ENCODE results near the gene SYT2.

DNA sequence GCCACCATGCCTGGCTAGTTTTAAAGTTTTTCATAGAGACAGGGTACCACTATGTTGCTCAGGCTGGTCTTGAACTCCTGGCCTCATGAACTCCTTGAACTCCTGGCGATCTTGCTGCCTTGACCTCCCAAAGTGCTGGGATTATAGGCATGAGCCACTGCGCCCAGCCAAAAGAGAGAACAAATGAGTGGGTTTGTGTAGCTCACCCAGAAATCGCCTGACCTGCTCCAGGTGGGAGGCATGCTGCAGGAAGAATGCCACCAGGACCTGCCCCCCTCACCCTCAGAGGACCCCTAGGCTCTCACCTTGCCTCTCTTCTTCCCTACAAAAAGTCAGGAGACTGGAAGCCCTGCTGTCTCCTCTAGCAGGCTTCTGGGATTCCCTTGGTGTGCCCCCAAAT lies 88.8 kb downstream of the SYT2 start:
- TF ChIP-seq, protein P1, sequence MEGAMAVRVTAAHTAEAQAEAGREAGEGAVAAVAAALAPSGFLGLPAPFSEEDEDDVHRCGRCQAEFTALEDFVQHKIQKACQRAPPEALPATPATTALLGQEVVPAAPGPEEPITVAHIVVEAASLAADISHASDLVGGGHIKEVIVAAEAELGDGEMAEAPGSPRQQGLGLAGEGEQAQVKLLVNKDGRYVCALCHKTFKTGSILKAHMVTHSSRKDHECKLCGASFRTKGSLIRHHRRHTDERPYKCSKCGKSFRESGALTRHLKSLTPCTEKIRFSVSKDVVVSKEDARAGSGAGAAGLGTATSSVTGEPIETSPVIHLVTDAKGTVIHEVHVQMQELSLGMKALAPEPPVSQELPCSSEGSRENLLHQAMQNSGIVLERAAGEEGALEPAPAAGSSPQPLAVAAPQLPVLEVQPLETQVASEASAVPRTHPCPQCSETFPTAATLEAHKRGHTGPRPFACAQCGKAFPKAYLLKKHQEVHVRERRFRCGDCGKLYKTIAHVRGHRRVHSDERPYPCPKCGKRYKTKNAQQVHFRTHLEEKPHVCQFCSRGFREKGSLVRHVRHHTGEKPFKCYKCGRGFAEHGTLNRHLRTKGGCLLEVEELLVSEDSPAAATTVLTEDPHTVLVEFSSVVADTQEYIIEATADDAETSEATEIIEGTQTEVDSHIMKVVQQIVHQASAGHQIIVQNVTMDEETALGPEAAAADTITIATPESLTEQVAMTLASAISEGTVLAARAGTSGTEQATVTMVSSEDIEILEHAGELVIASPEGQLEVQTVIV (CRISPR knock-in tag; IDR thresholded peaks at IDR 0.05; ENCODE audit: borderline replicate concordance), result no peak
- TF ChIP-seq POLR2A (conservative IDR thresholded peaks at IDR 0.05) (no peak), ZNF253 (CRISPR knock-in tag; conservative IDR thresholded peaks at IDR 0.05) (no peak), NR4A1 (CRISPR knock-in tag; IDR thresholded peaks at IDR 0.05) (no peak), NR4A1 (tag; IDR thresholded peaks at IDR 0.05) (no peak), ZNF232 (CRISPR knock-in tag; IDR thresholded peaks at IDR 0.05) (no peak), SAFB (IDR thresholded peaks at IDR 0.05; ENCODE audit: borderline replicate concordance, low read depth, low read length) (no peak), HMGN3 (IDR thresholded peaks at IDR 0.05; ENCODE audit: borderline replicate concordance, extremely low read depth, insufficient read length, low read depth, low read length) (no peak), KDM1A (IDR thresholded peaks at IDR 0.05) (no peak)
- TF ChIP-seq, protein P2, sequence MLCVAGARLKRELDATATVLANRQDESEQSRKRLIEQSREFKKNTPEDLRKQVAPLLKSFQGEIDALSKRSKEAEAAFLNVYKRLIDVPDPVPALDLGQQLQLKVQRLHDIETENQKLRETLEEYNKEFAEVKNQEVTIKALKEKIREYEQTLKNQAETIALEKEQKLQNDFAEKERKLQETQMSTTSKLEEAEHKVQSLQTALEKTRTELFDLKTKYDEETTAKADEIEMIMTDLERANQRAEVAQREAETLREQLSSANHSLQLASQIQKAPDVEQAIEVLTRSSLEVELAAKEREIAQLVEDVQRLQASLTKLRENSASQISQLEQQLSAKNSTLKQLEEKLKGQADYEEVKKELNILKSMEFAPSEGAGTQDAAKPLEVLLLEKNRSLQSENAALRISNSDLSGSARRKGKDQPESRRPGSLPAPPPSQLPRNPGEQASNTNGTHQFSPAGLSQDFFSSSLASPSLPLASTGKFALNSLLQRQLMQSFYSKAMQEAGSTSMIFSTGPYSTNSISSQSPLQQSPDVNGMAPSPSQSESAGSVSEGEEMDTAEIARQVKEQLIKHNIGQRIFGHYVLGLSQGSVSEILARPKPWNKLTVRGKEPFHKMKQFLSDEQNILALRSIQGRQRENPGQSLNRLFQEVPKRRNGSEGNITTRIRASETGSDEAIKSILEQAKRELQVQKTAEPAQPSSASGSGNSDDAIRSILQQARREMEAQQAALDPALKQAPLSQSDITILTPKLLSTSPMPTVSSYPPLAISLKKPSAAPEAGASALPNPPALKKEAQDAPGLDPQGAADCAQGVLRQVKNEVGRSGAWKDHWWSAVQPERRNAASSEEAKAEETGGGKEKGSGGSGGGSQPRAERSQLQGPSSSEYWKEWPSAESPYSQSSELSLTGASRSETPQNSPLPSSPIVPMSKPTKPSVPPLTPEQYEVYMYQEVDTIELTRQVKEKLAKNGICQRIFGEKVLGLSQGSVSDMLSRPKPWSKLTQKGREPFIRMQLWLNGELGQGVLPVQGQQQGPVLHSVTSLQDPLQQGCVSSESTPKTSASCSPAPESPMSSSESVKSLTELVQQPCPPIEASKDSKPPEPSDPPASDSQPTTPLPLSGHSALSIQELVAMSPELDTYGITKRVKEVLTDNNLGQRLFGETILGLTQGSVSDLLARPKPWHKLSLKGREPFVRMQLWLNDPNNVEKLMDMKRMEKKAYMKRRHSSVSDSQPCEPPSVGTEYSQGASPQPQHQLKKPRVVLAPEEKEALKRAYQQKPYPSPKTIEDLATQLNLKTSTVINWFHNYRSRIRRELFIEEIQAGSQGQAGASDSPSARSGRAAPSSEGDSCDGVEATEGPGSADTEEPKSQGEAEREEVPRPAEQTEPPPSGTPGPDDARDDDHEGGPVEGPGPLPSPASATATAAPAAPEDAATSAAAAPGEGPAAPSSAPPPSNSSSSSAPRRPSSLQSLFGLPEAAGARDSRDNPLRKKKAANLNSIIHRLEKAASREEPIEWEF (CRISPR knock-in tag; IDR thresholded peaks at IDR 0.05), result no peak
- TF ChIP-seq, protein P3, sequence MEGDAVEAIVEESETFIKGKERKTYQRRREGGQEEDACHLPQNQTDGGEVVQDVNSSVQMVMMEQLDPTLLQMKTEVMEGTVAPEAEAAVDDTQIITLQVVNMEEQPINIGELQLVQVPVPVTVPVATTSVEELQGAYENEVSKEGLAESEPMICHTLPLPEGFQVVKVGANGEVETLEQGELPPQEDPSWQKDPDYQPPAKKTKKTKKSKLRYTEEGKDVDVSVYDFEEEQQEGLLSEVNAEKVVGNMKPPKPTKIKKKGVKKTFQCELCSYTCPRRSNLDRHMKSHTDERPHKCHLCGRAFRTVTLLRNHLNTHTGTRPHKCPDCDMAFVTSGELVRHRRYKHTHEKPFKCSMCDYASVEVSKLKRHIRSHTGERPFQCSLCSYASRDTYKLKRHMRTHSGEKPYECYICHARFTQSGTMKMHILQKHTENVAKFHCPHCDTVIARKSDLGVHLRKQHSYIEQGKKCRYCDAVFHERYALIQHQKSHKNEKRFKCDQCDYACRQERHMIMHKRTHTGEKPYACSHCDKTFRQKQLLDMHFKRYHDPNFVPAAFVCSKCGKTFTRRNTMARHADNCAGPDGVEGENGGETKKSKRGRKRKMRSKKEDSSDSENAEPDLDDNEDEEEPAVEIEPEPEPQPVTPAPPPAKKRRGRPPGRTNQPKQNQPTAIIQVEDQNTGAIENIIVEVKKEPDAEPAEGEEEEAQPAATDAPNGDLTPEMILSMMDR (IDR thresholded peaks at IDR 0.05 in 2 of 3, conservative IDR thresholded peaks at IDR 0.05 in 1 of 3; ENCODE audit: insufficient read depth in 2 of 3, low read depth in 1 of 3, low read length in 3 of 3), result no peak
- TF ChIP-seq, protein P4, sequence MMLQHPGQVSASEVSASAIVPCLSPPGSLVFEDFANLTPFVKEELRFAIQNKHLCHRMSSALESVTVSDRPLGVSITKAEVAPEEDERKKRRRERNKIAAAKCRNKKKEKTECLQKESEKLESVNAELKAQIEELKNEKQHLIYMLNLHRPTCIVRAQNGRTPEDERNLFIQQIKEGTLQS (IDR thresholded peaks at IDR 0.05), result no peak
- TF ChIP-seq, protein P4 (CRISPR knock-in tag; conservative IDR thresholded peaks at IDR 0.05), result no peak
- TF ChIP-seq, protein P5, sequence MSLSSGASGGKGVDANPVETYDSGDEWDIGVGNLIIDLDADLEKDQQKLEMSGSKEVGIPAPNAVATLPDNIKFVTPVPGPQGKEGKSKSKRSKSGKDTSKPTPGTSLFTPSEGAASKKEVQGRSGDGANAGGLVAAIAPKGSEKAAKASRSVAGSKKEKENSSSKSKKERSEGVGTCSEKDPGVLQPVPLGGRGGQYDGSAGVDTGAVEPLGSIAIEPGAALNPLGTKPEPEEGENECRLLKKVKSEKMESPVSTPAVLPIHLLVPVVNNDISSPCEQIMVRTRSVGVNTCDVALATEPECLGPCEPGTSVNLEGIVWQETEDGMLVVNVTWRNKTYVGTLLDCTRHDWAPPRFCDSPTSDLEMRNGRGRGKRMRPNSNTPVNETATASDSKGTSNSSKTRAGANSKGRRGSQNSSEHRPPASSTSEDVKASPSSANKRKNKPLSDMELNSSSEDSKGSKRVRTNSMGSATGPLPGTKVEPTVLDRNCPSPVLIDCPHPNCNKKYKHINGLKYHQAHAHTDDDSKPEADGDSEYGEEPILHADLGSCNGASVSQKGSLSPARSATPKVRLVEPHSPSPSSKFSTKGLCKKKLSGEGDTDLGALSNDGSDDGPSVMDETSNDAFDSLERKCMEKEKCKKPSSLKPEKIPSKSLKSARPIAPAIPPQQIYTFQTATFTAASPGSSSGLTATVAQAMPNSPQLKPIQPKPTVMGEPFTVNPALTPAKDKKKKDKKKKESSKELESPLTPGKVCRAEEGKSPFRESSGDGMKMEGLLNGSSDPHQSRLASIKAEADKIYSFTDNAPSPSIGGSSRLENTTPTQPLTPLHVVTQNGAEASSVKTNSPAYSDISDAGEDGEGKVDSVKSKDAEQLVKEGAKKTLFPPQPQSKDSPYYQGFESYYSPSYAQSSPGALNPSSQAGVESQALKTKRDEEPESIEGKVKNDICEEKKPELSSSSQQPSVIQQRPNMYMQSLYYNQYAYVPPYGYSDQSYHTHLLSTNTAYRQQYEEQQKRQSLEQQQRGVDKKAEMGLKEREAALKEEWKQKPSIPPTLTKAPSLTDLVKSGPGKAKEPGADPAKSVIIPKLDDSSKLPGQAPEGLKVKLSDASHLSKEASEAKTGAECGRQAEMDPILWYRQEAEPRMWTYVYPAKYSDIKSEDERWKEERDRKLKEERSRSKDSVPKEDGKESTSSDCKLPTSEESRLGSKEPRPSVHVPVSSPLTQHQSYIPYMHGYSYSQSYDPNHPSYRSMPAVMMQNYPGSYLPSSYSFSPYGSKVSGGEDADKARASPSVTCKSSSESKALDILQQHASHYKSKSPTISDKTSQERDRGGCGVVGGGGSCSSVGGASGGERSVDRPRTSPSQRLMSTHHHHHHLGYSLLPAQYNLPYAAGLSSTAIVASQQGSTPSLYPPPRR (CRISPR knock-in tag; IDR thresholded peaks at IDR 0.05; ENCODE audit: borderline replicate concordance), result no peak
- TF ChIP-seq, protein P6, sequence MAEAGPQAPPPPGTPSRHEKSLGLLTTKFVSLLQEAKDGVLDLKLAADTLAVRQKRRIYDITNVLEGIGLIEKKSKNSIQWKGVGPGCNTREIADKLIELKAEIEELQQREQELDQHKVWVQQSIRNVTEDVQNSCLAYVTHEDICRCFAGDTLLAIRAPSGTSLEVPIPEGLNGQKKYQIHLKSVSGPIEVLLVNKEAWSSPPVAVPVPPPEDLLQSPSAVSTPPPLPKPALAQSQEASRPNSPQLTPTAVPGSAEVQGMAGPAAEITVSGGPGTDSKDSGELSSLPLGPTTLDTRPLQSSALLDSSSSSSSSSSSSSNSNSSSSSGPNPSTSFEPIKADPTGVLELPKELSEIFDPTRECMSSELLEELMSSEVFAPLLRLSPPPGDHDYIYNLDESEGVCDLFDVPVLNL (CRISPR knock-in tag; IDR thresholded peaks at IDR 0.05; ENCODE audit: low read depth), result no peak
